HEK293 (cell line): ENCODE measurements around the gene ATRNL1.

Source experiments
- CTCF ChIA-PET: fragments of 350-600 bp; formaldehyde crosslinking; extraction: SDS; loops from one replicate; lab custom pipeline; 2021; ENCODE audit warnings: antibody characterized with exemption; lab: Yijun Ruan, JAX
- POLR2A ChIA-PET: fragments of 300-600 bp; formaldehyde crosslinking; extraction: SDS; loops from one replicate; lab custom pipeline; 2020; ENCODE audit warnings: antibody characterized with exemption, inconsistent platforms; lab: Yijun Ruan, JAX
- H3K27ac ChIP-seq: fragments of 200-500 bp; sonication (Bioruptor generic); 2 replicates; pipeline ENCODE4 v1.5.1; 2014; ENCODE audit warnings: low read depth, low read length, control low read depth, inconsistent platforms; ENCODE audit errors: extremely low read depth
- H3K36me3 ChIP-seq, 2 experiments: fragments of 200-500 bp in 1 of 2; sonication (Bioruptor generic) in 1 of 2; 1 replicate in 1 of 2; 2 replicates in 1 of 2; pipeline ENCODE4 v1.5.1; 2014 to 2017; ENCODE audit warnings: inconsistent platforms in 2 of 2, low read length in 2 of 2; ENCODE audit not compliant: control insufficient read depth in 2 of 2, insufficient read depth in 1 of 2
- H3K4me1 ChIP-seq: fragments of 200-500 bp; sonication (Bioruptor generic); 2 replicates; pipeline ENCODE4 v1.5.1; 2014; ENCODE audit warnings: mild to moderate bottlenecking, low read length, inconsistent platforms; ENCODE audit not compliant: control insufficient read depth, insufficient read depth
- H3K4me3 ChIP-seq: 2 replicates; pipeline ENCODE4 v1.5.1; 2011; ENCODE audit warnings: low read depth, mild to moderate bottlenecking, control low read depth, low read length, moderate library complexity
- H3K9me3 ChIP-seq: fragments of 200-500 bp; sonication (Bioruptor generic); 2 replicates; pipeline ENCODE4 v1.5.1; 2014; ENCODE audit warnings: low read depth, low read length, inconsistent platforms; ENCODE audit not compliant: control insufficient read depth, insufficient read depth
- CTCF ChIP-seq: fragments of 450-650 bp; formaldehyde crosslinking; IDR thresholded peaks from 2 replicates; pipeline ENCODE4 v1.5.1; 2016; ENCODE audit warnings: missing biosample characterization, missing genetic modification characterization
- GFI1B ChIP-seq: fragments of 450-650 bp; formaldehyde crosslinking; IDR thresholded peaks from 2 replicates; pipeline ENCODE4 v1.5.1; 2016; ENCODE audit warnings: missing biosample characterization, missing genetic modification characterization
- GLIS1 ChIP-seq: fragments of 450-650 bp; formaldehyde crosslinking; IDR thresholded peaks from 2 replicates; pipeline ENCODE4 v1.5.1; 2016; ENCODE audit warnings: missing biosample characterization, missing genetic modification characterization
- HOXD13 ChIP-seq: sonication (generic); formaldehyde crosslinking; IDR thresholded peaks from 2 replicates; pipeline ENCODE4 v1.8.0; 2022; ENCODE audit warnings: missing genetic modification reagents, borderline replicate concordance
- OVOL3 ChIP-seq: fragments of 450-650 bp; formaldehyde crosslinking; IDR thresholded peaks from 2 replicates; pipeline ENCODE4 v1.5.1; 2016; ENCODE audit warnings: missing biosample characterization, missing genetic modification characterization
- SCRT2 ChIP-seq: fragments of 450-650 bp; formaldehyde crosslinking; IDR thresholded peaks from 2 replicates; pipeline ENCODE4 v1.5.1; 2016; ENCODE audit warnings: missing biosample characterization, missing genetic modification characterization
- ZNF112 ChIP-seq: fragments of 450-650 bp; formaldehyde crosslinking; IDR thresholded peaks from 2 replicates; pipeline ENCODE4 v1.5.0; 2017; ENCODE audit warnings: missing biosample characterization, missing genetic modification characterization
- ZNF133 ChIP-seq: fragments of 450-650 bp; formaldehyde crosslinking; IDR thresholded peaks from 2 replicates; pipeline ENCODE4 v1.5.1; 2016; ENCODE audit warnings: missing biosample characterization, missing genetic modification characterization
- ZNF19 ChIP-seq: fragments of 450-650 bp; formaldehyde crosslinking; IDR thresholded peaks from 2 replicates; pipeline ENCODE4; 2016; ENCODE audit warnings: missing biosample characterization, missing genetic modification characterization, low read depth
- ZNF202 ChIP-seq: fragments of 450-650 bp; formaldehyde crosslinking; IDR thresholded peaks from 2 replicates; pipeline ENCODE4 v1.5.1; 2016; ENCODE audit warnings: missing biosample characterization, missing genetic modification characterization, borderline replicate concordance
- ZNF223 ChIP-seq: fragments of 450-650 bp; formaldehyde crosslinking; IDR thresholded peaks from 2 replicates; pipeline ENCODE4 v1.5.1; 2016; ENCODE audit warnings: missing biosample characterization, missing genetic modification characterization
- ZNF391 ChIP-seq: fragments of 450-650 bp; formaldehyde crosslinking; IDR thresholded peaks from 2 replicates; pipeline ENCODE4 v1.5.1; 2016; ENCODE audit warnings: low read depth, missing biosample characterization, missing genetic modification characterization, borderline replicate concordance
- ZNF416 ChIP-seq: fragments of 450-650 bp; formaldehyde crosslinking; IDR thresholded peaks from 2 replicates; pipeline ENCODE4 v1.5.1; 2016; ENCODE audit warnings: missing biosample characterization, missing genetic modification characterization
- ZNF423 ChIP-seq: fragments of 450-650 bp; formaldehyde crosslinking; IDR thresholded peaks from 2 replicates; pipeline ENCODE4 v1.5.1; 2016; ENCODE audit warnings: missing biosample characterization, missing genetic modification characterization
- ZNF426 ChIP-seq: fragments of 450-650 bp; formaldehyde crosslinking; IDR thresholded peaks from 2 replicates; pipeline ENCODE4 v1.5.1; 2017; ENCODE audit warnings: missing biosample characterization, missing genetic modification characterization, mild to moderate bottlenecking, inconsistent platforms, moderate library complexity
- ZNF48 ChIP-seq: fragments of 450-650 bp; formaldehyde crosslinking; IDR thresholded peaks from 2 replicates; pipeline ENCODE4 v1.5.1; 2016; ENCODE audit warnings: missing biosample characterization, missing genetic modification characterization
- ZNF529 ChIP-seq: fragments of 450-650 bp; formaldehyde crosslinking; IDR thresholded peaks from 2 replicates; pipeline ENCODE4 v1.5.1; 2017; ENCODE audit warnings: missing genetic modification characterization, missing biosample characterization; ENCODE audit not compliant: insufficient replicate concordance
- ZNF561 ChIP-seq: fragments of 450-650 bp; IDR thresholded peaks from 2 replicates; pipeline ENCODE4 v1.5.1; 2018; ENCODE audit warnings: missing biosample characterization, missing genetic modification characterization, borderline replicate concordance
- ZNF580 ChIP-seq: fragments of 450-650 bp; formaldehyde crosslinking; IDR thresholded peaks from 2 replicates; pipeline ENCODE4 v1.5.1; 2016; ENCODE audit warnings: missing biosample characterization, missing genetic modification characterization
- ZNF585B ChIP-seq: fragments of 450-650 bp; formaldehyde crosslinking; IDR thresholded peaks from 2 replicates; pipeline ENCODE4 v1.5.1; 2016; ENCODE audit warnings: missing biosample characterization, missing genetic modification characterization
- ZNF596 ChIP-seq: fragments of 450-650 bp; IDR thresholded peaks from 2 replicates; pipeline ENCODE4 v1.5.0; 2018; ENCODE audit warnings: missing biosample characterization, mild to moderate bottlenecking, missing genetic modification characterization, moderate library complexity
- ZNF654 ChIP-seq: fragments of 450-650 bp; formaldehyde crosslinking; IDR thresholded peaks from 2 replicates; pipeline ENCODE4 v1.5.1; 2016; ENCODE audit warnings: low read depth, missing biosample characterization, missing genetic modification characterization
- ZNF664 ChIP-seq: fragments of 450-650 bp; formaldehyde crosslinking; IDR thresholded peaks from 2 replicates; pipeline ENCODE4 v1.5.1; 2016; ENCODE audit warnings: missing biosample characterization, missing genetic modification characterization

Gene ATRNL1

GRCh38 chr10:115696747-115697146 is 603.6 kb downstream of the ATRNL1 start:
- Histone ChIP-seq H3K4me3 (no peak overlapping the region), H3K36me3 (no peaks in the 10 kb centered on the region), H3K27ac (no peak overlapping the region), H3K9me3 (no peaks in the 10 kb centered on the region), H3K4me1 (no peaks in the 10 kb centered on the region)
- TF ChIP-seq ZNF426 (no peak), ZNF596 (tag by site-specific recombination) (peak; percentile 91), GFI1B (tag by site-specific recombination) (no peak), ZNF664 (tag by site-specific recombination) (no peak)
- ChIA-PET POLR2A (no interaction called here), CTCF (no interaction called here)

- no peak overlapping the region for H3K27ac ChIP-seq
- no peaks in the 10 kb centered on the region for H3K36me3 ChIP-seq
- CTCF ChIA-PET, result interaction anchor here (0.6 to 4.2 kb wide), 13 partner anchors 11 to 681 kb away, joined by 3 to 42 read pairs (median 4); no protein-coding TSS in a partner anchor
- H3K9me3 ChIP-seq, result no peaks in the 10 kb centered on the region
- POLR2A ChIA-PET, result no interaction called here
- H3K4me3 ChIP-seq, result no peak overlapping the region
- H3K4me1 ChIP-seq, result no peaks in the 10 kb centered on the region
- TF ChIP-seq ZNF202 (tag by site-specific recombination) (no peak), ZNF529 (no peak), ZNF112 (no peak), GLIS1 (tag by site-specific recombination) (no peak), ZNF133 (tag by site-specific recombination) (no peak)
- TF ChIP-seq, all 188 proteins: peak for 0
Observed at GRCh38 chr10:115706026-115706425, 612.9 kb downstream of the ATRNL1 start.

GRCh38 chr10:115706488-115707076 is 613.4 kb downstream of the ATRNL1 start:
- TF ChIP-seq CTCF (tag by site-specific recombination) (0 out of 2 replicates have a peak, but pooled peaks have one; percentile 11), ZNF654 (tag by site-specific recombination) (peak; percentile 54), SCRT2 (tag by site-specific recombination) (no peak)
- Histone ChIP-seq H3K4me1 (no peaks in the 10 kb centered on the region), H3K4me3 (no peak overlapping the region), H3K27ac (no peak overlapping the region), H3K36me3 (no peaks in the 10 kb centered on the region), H3K9me3 (no peaks in the 10 kb centered on the region)
- POLR2A ChIA-PET, result no interaction called here
- CTCF ChIA-PET, result interaction anchor here (0.6 to 4.2 kb wide), 17 partner anchors 10 to 1505 kb away, joined by 3 to 42 read pairs (median 4); no protein-coding TSS in a partner anchor

GRCh38 chr10:115710136-115710535 is 617.0 kb downstream of the ATRNL1 start:
- POLR2A ChIA-PET, result no interaction called here
- TF ChIP-seq ZNF585B (tag by site-specific recombination) (no peak), ZNF391 (tag by site-specific recombination) (no peak), ZNF19 (tag by site-specific recombination) (no peak), ZNF561 (tag by site-specific recombination) (no peak), OVOL3 (tag by site-specific recombination) (no peak), ZNF223 (no peak), ZNF529 (no peak), HOXD13 (CRISPR knock-in tag) (no peak), ZNF416 (tag by site-specific recombination) (no peak), ZNF48 (tag by site-specific recombination) (no peak), ZNF580 (tag by site-specific recombination) (no peak), ZNF423 (no peak)
- CTCF ChIA-PET, result interaction anchor here (0.7 to 1.9 kb wide), 6 partner anchors 9 to 1725 kb away, joined by 3 to 13 read pairs (median 3); no protein-coding TSS in a partner anchor
- no peak overlapping the region for H3K4me3 ChIP-seq
- no peak overlapping the region for H3K27ac ChIP-seq
- no peaks in the 10 kb centered on the region for H3K4me1 ChIP-seq
- H3K9me3 ChIP-seq, result no peaks in the 10 kb centered on the region
- no peaks in the 10 kb centered on the region for H3K36me3 ChIP-seq
